Stimulated activated CD4-positive, alpha-beta T cell treated with anti-CD3 and anti-CD28 coated beads, Interleukin-12 subunit alpha, Interleukin-12 subunit beta, amount 100 ng/mL, for 24 hours (primary cell): ENCODE results near the gene RBM3.

Experiments used
- DNase-seq, 2 experiments: peaks; one replicate each; pipeline ENCODE4 v3.0.0-alpha.2; 2020; ENCODE audit warnings: low read depth in 2 of 2

Gene RBM3

DNA sequence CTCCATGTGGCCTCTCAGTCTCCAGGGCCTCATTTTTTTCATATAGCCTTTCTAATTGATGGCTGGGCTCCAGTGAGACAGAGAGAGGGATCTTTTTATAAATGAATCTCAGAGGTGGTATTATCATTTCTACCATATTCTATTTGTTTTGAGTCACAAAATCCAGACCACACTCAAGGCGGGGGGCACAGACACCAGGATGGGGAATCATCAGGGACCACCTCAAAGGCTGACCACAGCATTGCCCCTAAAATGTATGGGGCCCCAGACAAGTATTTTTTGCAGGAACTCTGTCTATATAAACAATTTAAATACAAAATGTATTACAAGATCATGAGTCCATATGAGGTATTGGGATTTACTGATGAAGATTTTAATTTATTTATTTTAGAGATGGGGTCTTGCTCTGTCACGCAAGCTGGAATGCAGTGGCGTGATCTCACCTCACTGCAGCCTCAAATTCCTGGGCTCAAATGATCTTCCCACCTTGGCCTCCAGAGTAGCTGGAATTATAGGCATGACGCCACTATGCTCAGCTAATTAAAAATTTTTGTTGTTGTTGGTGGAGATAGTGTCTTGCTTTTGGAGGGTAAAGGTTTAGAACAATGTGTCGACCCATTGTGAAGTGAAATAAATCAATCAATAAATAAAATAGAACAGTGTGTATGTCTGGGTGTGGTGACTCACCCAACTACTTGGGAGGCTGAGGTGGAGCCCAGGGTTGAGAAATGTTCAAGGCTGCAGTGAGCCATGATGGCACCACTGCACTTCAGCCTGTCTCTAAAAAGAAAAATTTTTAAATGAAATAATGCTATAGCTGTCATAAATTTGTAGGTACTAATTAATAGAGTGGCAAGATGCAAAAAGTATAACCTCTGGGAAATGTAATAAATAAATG, 52.4 kb downstream of the RBM3 start:
- no peak for DNase-seq
